ENCODE results near the gene ADAMTSL1.

Gene ADAMTSL1

DNA sequence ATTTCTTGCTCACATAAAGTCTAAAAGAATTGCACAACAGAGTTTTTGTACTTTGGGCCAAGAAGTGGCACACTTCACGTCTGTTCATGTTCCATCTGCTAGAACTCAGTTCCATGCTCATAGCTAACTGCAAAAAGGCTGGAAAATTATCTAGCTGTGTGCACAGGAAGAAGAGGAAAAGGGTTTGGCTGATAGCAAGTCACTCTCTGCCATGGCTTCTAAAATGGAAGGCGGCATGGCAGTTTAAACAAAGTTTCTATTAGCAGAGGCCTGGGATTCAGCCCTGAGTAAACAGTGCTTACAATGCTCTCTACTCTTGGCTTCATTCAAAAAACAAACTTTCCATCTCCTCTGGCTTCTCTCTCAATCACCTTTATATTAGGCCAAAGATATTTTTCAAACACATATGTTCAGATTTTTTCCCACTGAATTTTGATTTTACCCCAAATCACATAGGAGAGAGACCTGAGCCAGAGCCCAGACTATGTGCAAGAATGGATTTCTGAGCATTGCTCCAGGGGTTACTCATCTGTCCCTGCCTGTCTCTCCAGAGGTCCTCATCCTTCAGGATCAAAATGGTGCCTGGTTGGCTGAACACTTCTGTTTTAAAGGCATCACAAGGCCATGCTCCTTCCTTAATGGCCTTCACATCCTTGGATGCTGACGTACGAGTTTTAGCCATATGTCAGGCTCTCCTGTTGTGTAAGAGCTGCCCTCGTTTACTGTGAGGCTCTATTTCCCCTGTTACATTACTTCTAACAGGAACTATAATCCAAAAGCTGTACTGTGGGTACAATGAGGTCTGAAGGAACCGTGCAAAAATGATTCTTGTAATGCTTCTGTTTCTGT lies 332.5 kb downstream of the ADAMTSL1 start:
- H3K27me3 ChIP-seq (ENCODE audit: control insufficient read depth, insufficient read depth, low read length, poor library complexity, severe bottlenecking): no peaks in the 10 kb centered on the region
- no peaks in the 10 kb centered on the region for H3K9me3 ChIP-seq (ENCODE audit: control insufficient read depth, low read length)
- no peak overlapping the region for H3K4me3 ChIP-seq (ENCODE audit: insufficient read depth, low read depth, low read length)
- no peaks in the 10 kb centered on the region for H3K36me3 ChIP-seq (ENCODE audit: control insufficient read depth, insufficient read depth, low read length)
- H3K4me1 ChIP-seq (ENCODE audit: control insufficient read depth, insufficient read depth, low read length): peaks cover 6% of the 10 kb centered on the region
- no peak overlapping the region for H3K27ac ChIP-seq (ENCODE audit: insufficient read depth, low read depth, low read length, poor library complexity, severe bottlenecking)
- WGBS, 2 experiments: 86 to 87% methylated on average over 6 of the region's 6 CpGs

DNA sequence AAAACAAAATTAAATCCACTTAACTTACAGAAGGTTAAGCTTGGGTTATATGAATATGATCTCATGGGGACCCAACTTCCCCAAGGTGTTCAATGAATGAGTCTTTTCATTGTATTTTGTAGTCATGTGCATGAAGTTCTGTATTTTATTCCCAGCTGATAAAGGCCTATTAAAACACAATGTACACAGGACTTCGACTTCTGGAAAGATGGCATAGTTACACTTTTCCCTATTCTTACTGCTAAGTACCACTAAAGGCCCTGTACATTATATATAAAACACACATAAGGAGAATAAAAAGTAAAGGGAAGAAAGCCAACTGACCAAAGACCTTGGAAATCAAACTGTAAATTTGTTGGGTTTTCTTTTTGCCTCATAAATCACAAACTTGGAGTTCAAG lies 336.6 kb downstream of the ADAMTSL1 start:
- Histone ChIP-seq H3K36me3 (ENCODE audit: control insufficient read depth, insufficient read depth, low read length) (no peaks in the 10 kb centered on the region), H3K4me3 (ENCODE audit: insufficient read depth, low read depth, low read length) (no peak overlapping the region), H3K9me3 (ENCODE audit: control insufficient read depth, low read length) (no peaks in the 10 kb centered on the region), H3K27me3 (ENCODE audit: control insufficient read depth, insufficient read depth, low read length, poor library complexity, severe bottlenecking) (no peaks in the 10 kb centered on the region), H3K27ac (ENCODE audit: insufficient read depth, low read depth, low read length, poor library complexity, severe bottlenecking) (no peak overlapping the region), H3K4me1 (ENCODE audit: control insufficient read depth, insufficient read depth, low read length) (peaks cover 2% of the 10 kb centered on the region)
- 88% methylated on average over 1 of the region's 1 CpG; no CpG with 5 or more reads in 1 of the 2 experiments for WGBS, 2 experiments

DNA sequence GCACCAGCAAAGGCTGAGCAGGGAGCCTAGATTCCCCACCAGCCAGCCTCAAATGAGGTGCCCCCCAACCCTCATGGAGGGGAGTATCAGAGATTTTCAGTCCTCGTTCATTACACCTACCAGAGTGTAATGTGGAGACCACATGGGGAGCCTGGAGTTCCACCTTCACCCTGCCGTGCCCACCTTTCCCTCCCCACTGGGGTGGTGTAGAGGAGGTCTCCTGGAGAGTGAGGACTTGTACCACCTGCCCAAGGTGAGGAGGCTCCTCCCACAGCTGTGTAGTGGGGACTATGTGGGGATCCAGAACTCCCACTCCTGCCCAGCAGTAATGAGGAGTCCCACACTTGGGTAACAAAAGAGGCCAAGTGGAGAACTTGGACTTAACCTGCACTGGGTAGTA lies 337.2 kb downstream of the ADAMTSL1 start:
- Histone ChIP-seq H3K27ac (ENCODE audit: insufficient read depth, low read depth, low read length, poor library complexity, severe bottlenecking) (no peak overlapping the region), H3K4me1 (ENCODE audit: control insufficient read depth, insufficient read depth, low read length) (no peaks in the 10 kb centered on the region), H3K4me3 (ENCODE audit: insufficient read depth, low read depth, low read length) (no peak overlapping the region), H3K9me3 (ENCODE audit: control insufficient read depth, low read length) (no peaks in the 10 kb centered on the region), H3K36me3 (ENCODE audit: control insufficient read depth, insufficient read depth, low read length) (no peaks in the 10 kb centered on the region), H3K27me3 (ENCODE audit: control insufficient read depth, insufficient read depth, low read length, poor library complexity, severe bottlenecking) (no peaks in the 10 kb centered on the region)
- 80 to 93% methylated on average over 1 of the region's 2 CpGs for WGBS, 2 experiments

- no peak overlapping the region for H3K4me3 ChIP-seq (ENCODE audit: insufficient read depth, low read depth, low read length)
- no peaks in the 10 kb centered on the region for H3K4me1 ChIP-seq (ENCODE audit: control insufficient read depth, insufficient read depth, low read length)
- H3K27me3 ChIP-seq (ENCODE audit: control insufficient read depth, insufficient read depth, low read length, poor library complexity, severe bottlenecking): peaks cover 9% of the 10 kb centered on the region
- no peaks in the 10 kb centered on the region for H3K36me3 ChIP-seq (ENCODE audit: control insufficient read depth, insufficient read depth, low read length)
- no peaks in the 10 kb centered on the region for H3K9me3 ChIP-seq (ENCODE audit: control insufficient read depth, low read length)
- 86 to 93% methylated on average over 3 of the region's 3 CpGs for WGBS, 2 experiments
- H3K27ac ChIP-seq (ENCODE audit: insufficient read depth, low read depth, low read length, poor library complexity, severe bottlenecking): no peak overlapping the region
Observed at GRCh38 chr9:18819418-18819817, 345.5 kb downstream of the ADAMTSL1 start.

DNA sequence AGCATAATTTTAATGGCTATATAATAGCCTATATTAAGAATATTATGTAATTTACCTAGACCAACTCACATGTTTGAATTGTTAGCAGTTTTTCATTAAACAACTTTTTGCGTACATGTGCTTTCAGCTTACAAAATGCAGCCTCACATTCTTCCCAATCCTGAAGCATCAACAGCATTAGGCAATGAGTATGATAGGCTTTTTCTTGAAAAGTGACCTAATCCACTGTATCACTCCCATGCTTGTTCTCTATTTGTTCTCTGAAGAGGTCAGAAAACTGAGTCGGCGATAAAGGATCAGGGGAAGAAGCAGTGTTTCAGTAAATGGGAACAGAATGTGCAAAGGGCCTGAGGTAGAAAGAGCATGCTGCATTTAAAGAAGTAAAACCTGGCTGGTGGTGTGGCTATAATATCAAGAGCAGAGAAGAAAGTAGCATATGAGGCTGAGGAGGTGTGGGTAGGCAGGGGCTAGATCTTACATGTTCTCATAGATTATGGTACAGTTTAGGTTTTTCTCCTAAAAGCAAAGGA lies 346.7 kb downstream of the ADAMTSL1 start:
- peaks cover 9% of the 10 kb centered on the region for H3K27me3 ChIP-seq (ENCODE audit: control insufficient read depth, insufficient read depth, low read length, poor library complexity, severe bottlenecking)
- WGBS, 2 experiments: 94 to 99% methylated on average over 3 of the region's 3 CpGs

DNA sequence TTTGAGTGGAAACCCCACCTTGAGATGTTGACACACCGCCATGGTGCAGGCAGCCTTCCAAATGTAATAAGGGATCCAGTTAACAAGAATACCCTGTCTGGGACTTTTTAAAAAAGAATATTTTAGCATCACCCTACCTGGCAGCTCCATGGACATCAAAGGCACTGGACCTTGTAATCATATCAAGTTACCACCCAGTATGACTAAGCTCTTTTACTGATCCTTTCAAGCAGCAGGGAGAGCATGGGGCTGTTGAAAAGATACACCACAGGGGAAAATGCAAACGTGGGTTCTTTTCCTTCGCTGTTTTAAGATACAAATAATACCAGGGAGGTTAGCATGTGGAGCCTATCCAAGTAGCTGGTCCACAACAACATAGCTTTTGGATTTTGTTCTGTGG lies 347.8 kb downstream of the ADAMTSL1 start:
- H3K36me3 ChIP-seq (ENCODE audit: control insufficient read depth, insufficient read depth, low read length): no peaks in the 10 kb centered on the region
- H3K4me1 ChIP-seq (ENCODE audit: control insufficient read depth, insufficient read depth, low read length): no peaks in the 10 kb centered on the region
- H3K27me3 ChIP-seq (ENCODE audit: control insufficient read depth, insufficient read depth, low read length, poor library complexity, severe bottlenecking): peaks cover 9% of the 10 kb centered on the region
- H3K4me3 ChIP-seq (ENCODE audit: insufficient read depth, low read depth, low read length): no peak overlapping the region
- no peak overlapping the region for H3K27ac ChIP-seq (ENCODE audit: insufficient read depth, low read depth, low read length, poor library complexity, severe bottlenecking)
- H3K9me3 ChIP-seq (ENCODE audit: control insufficient read depth, low read length): no peaks in the 10 kb centered on the region
- 50 to 51% methylated on average over 3 of the region's 3 CpGs for WGBS, 2 experiments

More for the DNA sequence above, 346.7 kb downstream of the ADAMTSL1 start:
- Histone ChIP-seq H3K4me3 (ENCODE audit: insufficient read depth, low read depth, low read length) (no peak overlapping the region), H3K4me1 (ENCODE audit: control insufficient read depth, insufficient read depth, low read length) (no peaks in the 10 kb centered on the region), H3K9me3 (ENCODE audit: control insufficient read depth, low read length) (no peaks in the 10 kb centered on the region), H3K36me3 (ENCODE audit: control insufficient read depth, insufficient read depth, low read length) (no peaks in the 10 kb centered on the region), H3K27ac (ENCODE audit: insufficient read depth, low read depth, low read length, poor library complexity, severe bottlenecking) (no peak overlapping the region)

- 95 to 97% methylated on average over 5 of the region's 5 CpGs for WGBS, 2 experiments
- no peaks in the 10 kb centered on the region for H3K36me3 ChIP-seq (ENCODE audit: control insufficient read depth, insufficient read depth, low read length)
- no peak overlapping the region for H3K4me3 ChIP-seq (ENCODE audit: insufficient read depth, low read depth, low read length)
Observed at GRCh38 chr9:18822850-18823249, 348.9 kb downstream of the ADAMTSL1 start.

DNA sequence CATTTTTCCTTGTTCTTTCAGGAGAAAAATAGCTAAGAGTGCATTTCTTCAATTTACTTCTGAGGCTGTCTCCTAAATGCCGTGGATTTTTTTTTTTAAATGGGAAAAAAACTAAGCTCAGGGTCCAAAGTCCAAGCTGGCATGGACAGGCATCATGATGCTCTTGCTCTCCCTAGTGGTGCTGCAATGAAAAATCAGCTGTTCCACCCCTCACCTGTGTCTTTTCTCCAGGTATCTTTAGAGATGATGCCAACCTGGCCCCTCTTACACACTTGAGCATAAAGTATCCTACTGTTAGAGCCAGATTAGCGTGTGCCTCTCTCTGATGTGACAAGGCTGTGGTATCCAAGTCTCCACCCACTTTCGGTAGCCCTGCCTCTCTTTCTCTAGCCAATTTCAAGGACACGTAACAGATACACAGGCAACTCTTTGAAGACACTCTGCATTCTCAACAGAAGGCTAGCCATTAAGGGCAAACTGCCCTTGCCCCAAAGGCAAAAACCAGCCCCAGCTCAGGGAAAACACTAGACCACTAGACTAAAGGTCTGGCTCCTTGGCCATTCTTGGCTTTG lies 350.2 kb downstream of the ADAMTSL1 start:
- no peaks in the 10 kb centered on the region for H3K9me3 ChIP-seq (ENCODE audit: control insufficient read depth, low read length)
- no peak overlapping the region for H3K4me3 ChIP-seq (ENCODE audit: insufficient read depth, low read depth, low read length)
- WGBS, 2 experiments: 86 to 88% methylated on average over 4 of the region's 4 CpGs
- peaks cover 9% of the 10 kb centered on the region for H3K27me3 ChIP-seq (ENCODE audit: control insufficient read depth, insufficient read depth, low read length, poor library complexity, severe bottlenecking)
- H3K4me1 ChIP-seq (ENCODE audit: control insufficient read depth, insufficient read depth, low read length): no peaks in the 10 kb centered on the region
- no peaks in the 10 kb centered on the region for H3K36me3 ChIP-seq (ENCODE audit: control insufficient read depth, insufficient read depth, low read length)
- no peak overlapping the region for H3K27ac ChIP-seq (ENCODE audit: insufficient read depth, low read depth, low read length, poor library complexity, severe bottlenecking)

More at GRCh38 chr9:18822850-18823249, 348.9 kb downstream of the ADAMTSL1 start:
- Histone ChIP-seq H3K27me3 (ENCODE audit: control insufficient read depth, insufficient read depth, low read length, poor library complexity, severe bottlenecking) (peaks cover 9% of the 10 kb centered on the region), H3K9me3 (ENCODE audit: control insufficient read depth, low read length) (no peaks in the 10 kb centered on the region), H3K27ac (ENCODE audit: insufficient read depth, low read depth, low read length, poor library complexity, severe bottlenecking) (no peak overlapping the region), H3K4me1 (ENCODE audit: control insufficient read depth, insufficient read depth, low read length) (no peaks in the 10 kb centered on the region)

DNA sequence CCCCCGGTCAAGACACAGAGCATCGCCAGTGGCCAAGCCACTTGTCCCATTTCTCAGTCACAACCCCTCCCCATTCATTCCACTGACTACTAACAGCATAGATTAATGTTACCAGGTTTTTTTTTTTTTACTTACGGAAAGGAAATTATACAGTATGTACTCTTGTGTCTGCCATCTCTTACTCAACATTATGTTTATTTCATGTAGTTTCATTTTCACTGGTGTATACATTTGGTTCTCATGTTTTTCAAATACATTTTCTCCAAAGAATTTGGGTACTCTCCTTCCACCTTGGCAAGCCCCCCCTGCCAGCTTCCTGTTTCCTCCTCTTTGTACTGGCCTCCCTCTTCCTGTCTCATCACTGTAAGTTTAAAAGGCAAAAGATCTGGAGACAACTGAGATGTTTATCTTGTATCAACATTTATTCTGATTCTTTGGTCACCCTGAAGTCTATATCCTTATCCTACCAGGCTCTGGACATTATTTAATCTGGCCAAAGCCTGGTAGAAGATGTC lies 351.8 kb downstream of the ADAMTSL1 start:
- H3K4me1 ChIP-seq (ENCODE audit: control insufficient read depth, insufficient read depth, low read length): no peaks in the 10 kb centered on the region
- no peaks in the 10 kb centered on the region for H3K36me3 ChIP-seq (ENCODE audit: control insufficient read depth, insufficient read depth, low read length)
- H3K27ac ChIP-seq (ENCODE audit: insufficient read depth, low read depth, low read length, poor library complexity, severe bottlenecking): no peak overlapping the region
- 91% methylated on average over 2 of the region's 3 CpGs; no CpG with 5 or more reads in 1 of the 2 experiments for WGBS, 2 experiments
- no peaks in the 10 kb centered on the region for H3K9me3 ChIP-seq (ENCODE audit: control insufficient read depth, low read length)
- H3K27me3 ChIP-seq (ENCODE audit: control insufficient read depth, insufficient read depth, low read length, poor library complexity, severe bottlenecking): peaks cover 9% of the 10 kb centered on the region
- no peak overlapping the region for H3K4me3 ChIP-seq (ENCODE audit: insufficient read depth, low read depth, low read length)

GRCh38 chr9:18826248-18826647 lies 352.3 kb downstream of the ADAMTSL1 start:
- Histone ChIP-seq H3K27ac (ENCODE audit: insufficient read depth, low read depth, low read length, poor library complexity, severe bottlenecking) (no peak overlapping the region), H3K9me3 (ENCODE audit: control insufficient read depth, low read length) (no peaks in the 10 kb centered on the region), H3K4me1 (ENCODE audit: control insufficient read depth, insufficient read depth, low read length) (no peaks in the 10 kb centered on the region), H3K4me3 (ENCODE audit: insufficient read depth, low read depth, low read length) (no peak overlapping the region), H3K36me3 (ENCODE audit: control insufficient read depth, insufficient read depth, low read length) (no peaks in the 10 kb centered on the region), H3K27me3 (ENCODE audit: control insufficient read depth, insufficient read depth, low read length, poor library complexity, severe bottlenecking) (peaks cover 9% of the 10 kb centered on the region)
- WGBS, 2 experiments: 56 to 60% methylated on average over 6 of the region's 6 CpGs

All from ectodermal cell (in vitro differentiated cells).